DOHH2 (cell line): ENCODE data around the gene KLHDC4.

Experiments
- CTCF ChIP-seq: fragments of 200-600 bp; sonication (generic); IDR thresholded peaks from one replicate; pipeline ENCODE4 v1.5.1; 2014; ENCODE audit warnings: antibody characterized with exemption, mild to moderate bottlenecking, low read depth, low read length; ENCODE audit not compliant: poor library complexity, severe bottlenecking
- EZH2phosphoT487 ChIP-seq: fragments of 200-600 bp; sonication (generic); IDR thresholded peaks from 2 replicates; pipeline ENCODE4 v1.6.1; 2017; ENCODE audit warnings: borderline replicate concordance, mild to moderate bottlenecking, antibody characterized with exemption, low read length, moderate library complexity, mixed read lengths

- TF ChIP-seq CTCF (no peak), EZH2phosphoT487 (no peak)
These were observed 59.3 kb downstream of the KLHDC4 start for GRCh38 chr16:87706278-87707000.
